ACC112 (cell line): ENCODE measurements around the gene EXOC1L.

Experiments used
- H2AFZ ChIP-seq: fragments of 200-600 bp; sonication (generic); one replicate; pipeline ENCODE4 v1.6.0; 2017; ENCODE audit warnings: antibody characterized with exemption, low read length; ENCODE audit not compliant: unreplicated experiment
- H3K27ac ChIP-seq: fragments of 200-600 bp; sonication (generic); 2 replicates; pipeline ENCODE4 v1.5.1; 2014; ENCODE audit warnings: low read depth, mild to moderate bottlenecking, antibody characterized with exemption, low read length, moderate library complexity
- H3K27me3 ChIP-seq: fragments of 200-600 bp; sonication (generic); 2 replicates; pipeline ENCODE4 v1.6.1; 2014; ENCODE audit warnings: mild to moderate bottlenecking, antibody characterized with exemption, low read length, moderate library complexity, mixed read lengths; ENCODE audit not compliant: insufficient read depth
- H3K36me3 ChIP-seq: fragments of 200-600 bp; sonication (generic); 2 replicates; pipeline ENCODE4 v1.6.1; 2016; ENCODE audit warnings: mild to moderate bottlenecking, antibody characterized with exemption, low read length, moderate library complexity, mixed read lengths; ENCODE audit not compliant: insufficient read depth
- H3K4me1 ChIP-seq: fragments of 200-600 bp; sonication (generic); one replicate; pipeline ENCODE4 v1.6.1; 2016; ENCODE audit warnings: low read length, mixed read lengths; ENCODE audit not compliant: insufficient read depth, unreplicated experiment, control insufficient read depth
- H3K4me3 ChIP-seq: fragments of 200-600 bp; sonication (generic); 2 replicates; pipeline ENCODE4 v1.5.1; 2014; ENCODE audit warnings: mild to moderate bottlenecking, low read depth, low read length
- H3K79me2 ChIP-seq: fragments of 200-600 bp; sonication (generic); one replicate; pipeline ENCODE4 v1.6.0; 2016; ENCODE audit warnings: low read length; ENCODE audit not compliant: control insufficient read depth, unreplicated experiment, insufficient read depth

EXOC1L gene

GRCh38 chr4:55819634-55820033 is at the start of gene EXOC1L:
Gene EXOC1L (plus strand): TSS chr4:55819790. CDS start chr4:55820027, 237 bp downstream.
- Histone ChIP-seq H3K27me3 (no peaks in the 10 kb centered on the region), H2AFZ (peak within 1 kb of the TSS; percentile 73), H3K4me1 (peaks cover 6% of the 10 kb centered on the region), H3K27ac (no peak within 1 kb of the TSS), H3K79me2 (no peaks in the 10 kb centered on the region), H3K36me3 (no peaks in the 10 kb centered on the region), H3K4me3 (peak within 1 kb of the TSS; percentile 75)

- Histone ChIP-seq H3K4me3 (no peak overlapping the region), H3K27ac (no peak overlapping the region), H3K36me3 (no peaks in the 10 kb centered on the region), H3K27me3 (no peaks in the 10 kb centered on the region), H2AFZ (no peak overlapping the region), H3K79me2 (no peaks in the 10 kb centered on the region), H3K4me1 (peaks cover 14% of the 10 kb centered on the region)
Observed at GRCh38 chr4:55770662-55771061, 48.9 kb upstream of the EXOC1L start.

GRCh38 chr4:55781341-55781740 is 38.2 kb upstream of the EXOC1L start:
- H3K79me2 ChIP-seq, result no peaks in the 10 kb centered on the region
- H3K27ac ChIP-seq, result no peak overlapping the region
- no peak overlapping the region for H3K4me3 ChIP-seq
- H2AFZ ChIP-seq, result no peak overlapping the region
- H3K36me3 ChIP-seq, result no peaks in the 10 kb centered on the region
- no peaks in the 10 kb centered on the region for H3K27me3 ChIP-seq
- no peaks in the 10 kb centered on the region for H3K4me1 ChIP-seq

GRCh38 chr4:55781812-55782211 is 37.8 kb upstream of the EXOC1L start:
- no peak overlapping the region for H2AFZ ChIP-seq
- no peak overlapping the region for H3K27ac ChIP-seq
- no peak overlapping the region for H3K4me3 ChIP-seq
- H3K36me3 ChIP-seq, result no peaks in the 10 kb centered on the region
- no peaks in the 10 kb centered on the region for H3K27me3 ChIP-seq
- H3K79me2 ChIP-seq, result no peaks in the 10 kb centered on the region
- H3K4me1 ChIP-seq, result no peaks in the 10 kb centered on the region

GRCh38 chr4:55783584-55783983 is 36.0 kb upstream of the EXOC1L start:
- Histone ChIP-seq H3K4me1 (no peaks in the 10 kb centered on the region), H3K36me3 (no peaks in the 10 kb centered on the region), H3K27ac (no peak overlapping the region), H2AFZ (no peak overlapping the region), H3K4me3 (no peak overlapping the region), H3K79me2 (no peaks in the 10 kb centered on the region), H3K27me3 (no peaks in the 10 kb centered on the region)

GRCh38 chr4:55784747-55785146 is 34.8 kb upstream of the EXOC1L start:
- Histone ChIP-seq H3K79me2 (no peaks in the 10 kb centered on the region), H3K27ac (no peak overlapping the region), H3K4me1 (no peaks in the 10 kb centered on the region), H3K36me3 (no peaks in the 10 kb centered on the region), H3K4me3 (no peak overlapping the region), H3K27me3 (no peaks in the 10 kb centered on the region), H2AFZ (no peak overlapping the region)

- no peaks in the 10 kb centered on the region for H3K4me1 ChIP-seq
- H3K36me3 ChIP-seq, result no peaks in the 10 kb centered on the region
- H3K27me3 ChIP-seq, result no peaks in the 10 kb centered on the region; the same call in 1 of the 2 replicates
- H3K4me3 ChIP-seq, result no peak overlapping the region
- H3K79me2 ChIP-seq, result no peaks in the 10 kb centered on the region
- H2AFZ ChIP-seq, result no peak overlapping the region
- H3K27ac ChIP-seq, result no peak overlapping the region
Observed at GRCh38 chr4:55791666-55792065, 27.9 kb upstream of the EXOC1L start.

GRCh38 chr4:55793479-55793878 is 26.1 kb upstream of the EXOC1L start:
- H3K36me3 ChIP-seq, result no peaks in the 10 kb centered on the region
- peak overlapping the region; percentile 70 for H3K4me3 ChIP-seq
- H2AFZ ChIP-seq, result peak overlapping the region; percentile 78
- H3K4me1 ChIP-seq, result no peaks in the 10 kb centered on the region
- H3K27ac ChIP-seq, result no peak overlapping the region
- H3K79me2 ChIP-seq, result no peaks in the 10 kb centered on the region
- H3K27me3 ChIP-seq, result peaks cover 7% of the 10 kb centered on the region

- no peaks in the 10 kb centered on the region for H3K79me2 ChIP-seq
- H3K4me3 ChIP-seq, result no peak overlapping the region
- no peak overlapping the region for H3K27ac ChIP-seq
- H2AFZ ChIP-seq, result no peak overlapping the region
- H3K27me3 ChIP-seq, result peaks cover 7% of the 10 kb centered on the region
- no peaks in the 10 kb centered on the region for H3K36me3 ChIP-seq
- no peaks in the 10 kb centered on the region for H3K4me1 ChIP-seq
Observed at GRCh38 chr4:55794053-55794452, 25.5 kb upstream of the EXOC1L start.

GRCh38 chr4:55795341-55795740 is 24.2 kb upstream of the EXOC1L start:
- Histone ChIP-seq H3K36me3 (no peaks in the 10 kb centered on the region), H3K27me3 (peaks cover 7% of the 10 kb centered on the region), H3K4me1 (no peaks in the 10 kb centered on the region), H3K27ac (no peak overlapping the region), H3K79me2 (no peaks in the 10 kb centered on the region), H3K4me3 (no peak overlapping the region), H2AFZ (no peak overlapping the region)

- H3K36me3 ChIP-seq, result no peaks in the 10 kb centered on the region
- no peaks in the 10 kb centered on the region for H3K79me2 ChIP-seq
- no peak overlapping the region for H3K4me3 ChIP-seq
- H3K27ac ChIP-seq, result no peak overlapping the region
- peaks cover 16% of the 10 kb centered on the region for H3K27me3 ChIP-seq
- H3K4me1 ChIP-seq, result no peaks in the 10 kb centered on the region
- H2AFZ ChIP-seq, result no peak overlapping the region
Observed at GRCh38 chr4:55801498-55801897, 18.1 kb upstream of the EXOC1L start.
